Measurements from ENCODE around the gene VARS2. TPM values are rescaled to one million over a fixed set of nuclear protein-coding genes. Genes with fewer than 3 reads are reported as not detected.
A peak's percentile ranks its signal among the peaks of the same experiment; 100 is the strongest.

The VARS2 gene
- total RNA-seq, 6 donors from 2014 or later, result 23.0 to 56.6 (median 29.5) TPM

- 92 to 98% methylated on average over 8 of the region's 8 CpGs for WGBS, 2 donors
- TF ChIP-seq POLR2A (IDR thresholded peaks at IDR 0.05) (no peak), POLR2AphosphoS5 (IDR thresholded peaks at IDR 0.05) (no peak), CTCF (IDR thresholded peaks at IDR 0.05) (no peak), EP300 (IDR thresholded peaks at IDR 0.05) (no peak)
- Histone ChIP-seq H3K4me1 (no peaks in the 10 kb centered on the region), H3K4me3 (no peak overlapping the region), H3K27me3 (no peaks in the 10 kb centered on the region), H3K36me3 (peaks cover 5 to 84% (median 59%) of the 10 kb centered on the region in 4 donors), H3K9me3 (no peaks in the 10 kb centered on the region), H3K27ac (no peak overlapping the region)
- ATAC-seq (ENCODE audit: low FRiP score in 2 of 2) (no peak), DNase-seq (no peak)
Measured at GRCh38 chr6:30893666-30894065, 20.4 kb upstream of the VARS2 start.

GRCh38 chr6:30894381-30894780 lies 19.7 kb upstream of the VARS2 start:
- TF ChIP-seq POLR2AphosphoS5 (IDR thresholded peaks at IDR 0.05), result no peak
- no peak for TF ChIP-seq POLR2A (IDR thresholded peaks at IDR 0.05)
- no peak for TF ChIP-seq CTCF (IDR thresholded peaks at IDR 0.05)
- no peak for TF ChIP-seq EP300 (IDR thresholded peaks at IDR 0.05)
- H3K36me3 ChIP-seq, result peaks cover 5 to 89% (median 59%) of the 10 kb centered on the region in 4 donors
- no peaks in the 10 kb centered on the region for H3K4me1 ChIP-seq
- H3K4me3 ChIP-seq, result no peak overlapping the region
- no peaks in the 10 kb centered on the region for H3K9me3 ChIP-seq
- H3K27me3 ChIP-seq, result no peaks in the 10 kb centered on the region
- DNase-seq (peak in 1 of 2 donors; percentile 43), ATAC-seq (ENCODE audit: low FRiP score in 2 of 2) (no peak)
- WGBS, 2 donors, result 83 to 90% methylated on average over 12 of the region's 12 CpGs
- H3K27ac ChIP-seq, result no peak overlapping the region

GRCh38 chr6:30894935-30895334 lies 19.1 kb upstream of the VARS2 start:
- ATAC-seq (ENCODE audit: low FRiP score in 2 of 2) (no peak), DNase-seq (no peak)
- Histone ChIP-seq H3K4me1 (no peaks in the 10 kb centered on the region), H3K9me3 (no peaks in the 10 kb centered on the region), H3K4me3 (no peak overlapping the region), H3K36me3 (peaks cover 3 to 89% (median 58%) of the 10 kb centered on the region in 4 donors), H3K27me3 (no peaks in the 10 kb centered on the region), H3K27ac (no peak overlapping the region)
- 94 to 96% methylated on average over 3 of the region's 3 CpGs for whole genome bisulfite sequencing, 2 donors
- TF ChIP-seq POLR2A (IDR thresholded peaks at IDR 0.05) (no peak), EP300 (IDR thresholded peaks at IDR 0.05) (no peak), CTCF (IDR thresholded peaks at IDR 0.05) (no peak), POLR2AphosphoS5 (IDR thresholded peaks at IDR 0.05) (no peak)

GRCh38 chr6:30895343-30895742 lies 18.7 kb upstream of the VARS2 start:
- TF ChIP-seq CTCF (IDR thresholded peaks at IDR 0.05) (no peak), EP300 (IDR thresholded peaks at IDR 0.05) (no peak), POLR2A (IDR thresholded peaks at IDR 0.05) (no peak), POLR2AphosphoS5 (IDR thresholded peaks at IDR 0.05) (no peak)
- 83 to 85% methylated on average over 10 of the region's 10 CpGs for WGBS, 2 donors
- no peak for ATAC-seq (ENCODE audit: low FRiP score in 2 of 2)
- Histone ChIP-seq H3K9me3 (no peaks in the 10 kb centered on the region), H3K36me3 (peaks cover 3 to 87% (median 56%) of the 10 kb centered on the region in 4 donors), H3K4me1 (no peaks in the 10 kb centered on the region), H3K27me3 (no peaks in the 10 kb centered on the region), H3K4me3 (no peak overlapping the region), H3K27ac (no peak overlapping the region)
- DNase-seq, result no peak

GRCh38 chr6:30896541-30896940 lies 17.5 kb upstream of the VARS2 start:
- DNase-seq, result no peak
- Histone ChIP-seq H3K27me3 (no peaks in the 10 kb centered on the region), H3K27ac (no peak overlapping the region), H3K4me3 (no peak overlapping the region), H3K4me1 (no peaks in the 10 kb centered on the region), H3K36me3 (peaks cover 3 to 77% (median 50%) of the 10 kb centered on the region in 4 donors), H3K9me3 (no peaks in the 10 kb centered on the region)
- TF ChIP-seq CTCF (IDR thresholded peaks at IDR 0.05) (no peak), POLR2AphosphoS5 (IDR thresholded peaks at IDR 0.05) (no peak), EP300 (IDR thresholded peaks at IDR 0.05) (no peak), POLR2A (IDR thresholded peaks at IDR 0.05) (no peak)
- 97 to 100% methylated on average over 1 to 13 of the region's 13 CpGs for WGBS, 2 donors
- no peak for ATAC-seq (ENCODE audit: low FRiP score in 2 of 2)
